ENCODE results near the gene WDHD1.

WDHD1 gene

DNA sequence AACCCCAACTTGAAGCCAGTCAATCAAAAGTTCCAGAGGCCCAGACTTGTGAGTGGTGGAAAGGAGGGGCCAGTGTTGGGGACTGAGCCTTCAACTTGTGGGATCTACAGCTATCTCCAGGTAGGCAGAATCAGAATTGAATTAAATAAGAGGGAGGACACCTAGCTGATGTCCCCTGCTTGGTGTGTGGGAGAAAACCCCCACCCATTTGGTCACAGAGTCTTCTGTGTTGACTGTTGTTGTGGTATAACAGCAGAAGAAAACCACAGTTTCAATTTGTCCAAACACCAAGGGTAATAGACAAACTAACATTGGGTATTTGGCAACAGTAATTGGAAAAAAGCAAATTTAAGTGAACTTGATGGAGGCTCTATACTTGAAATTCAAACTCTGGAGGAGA is 120.8 kb downstream of the WDHD1 start:
- no peak overlapping the region for H3K4me3 ChIP-seq (IDR thresholded peaks at IDR 0.05; ENCODE audit: insufficient read depth, low read depth, low read length)
- TF ChIP-seq, protein P1, sequence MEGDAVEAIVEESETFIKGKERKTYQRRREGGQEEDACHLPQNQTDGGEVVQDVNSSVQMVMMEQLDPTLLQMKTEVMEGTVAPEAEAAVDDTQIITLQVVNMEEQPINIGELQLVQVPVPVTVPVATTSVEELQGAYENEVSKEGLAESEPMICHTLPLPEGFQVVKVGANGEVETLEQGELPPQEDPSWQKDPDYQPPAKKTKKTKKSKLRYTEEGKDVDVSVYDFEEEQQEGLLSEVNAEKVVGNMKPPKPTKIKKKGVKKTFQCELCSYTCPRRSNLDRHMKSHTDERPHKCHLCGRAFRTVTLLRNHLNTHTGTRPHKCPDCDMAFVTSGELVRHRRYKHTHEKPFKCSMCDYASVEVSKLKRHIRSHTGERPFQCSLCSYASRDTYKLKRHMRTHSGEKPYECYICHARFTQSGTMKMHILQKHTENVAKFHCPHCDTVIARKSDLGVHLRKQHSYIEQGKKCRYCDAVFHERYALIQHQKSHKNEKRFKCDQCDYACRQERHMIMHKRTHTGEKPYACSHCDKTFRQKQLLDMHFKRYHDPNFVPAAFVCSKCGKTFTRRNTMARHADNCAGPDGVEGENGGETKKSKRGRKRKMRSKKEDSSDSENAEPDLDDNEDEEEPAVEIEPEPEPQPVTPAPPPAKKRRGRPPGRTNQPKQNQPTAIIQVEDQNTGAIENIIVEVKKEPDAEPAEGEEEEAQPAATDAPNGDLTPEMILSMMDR (conservative IDR thresholded peaks at IDR 0.05; ENCODE audit: low read depth, low read length), result no peak
- peaks cover 45% of the 10 kb centered on the region for H3K4me1 ChIP-seq (ENCODE audit: low read depth, poor library complexity, severe bottlenecking)
- no peaks in the 10 kb centered on the region for H4K20me1 ChIP-seq (ENCODE audit: insufficient read depth)
- no peak overlapping the region for H2AFZ ChIP-seq (ENCODE audit: low read depth)
- H3K27ac ChIP-seq, result no peak overlapping the region
- peak overlapping the region; percentile 42; the same call in 1 of the 2 replicates for H3K4me2 ChIP-seq
- H3K36me3 ChIP-seq (ENCODE audit: insufficient read depth), result no peaks in the 10 kb centered on the region
- H3K9ac ChIP-seq, result no peak overlapping the region
- H3K27me3 ChIP-seq (ENCODE audit: insufficient read depth, low read depth), result no peaks in the 10 kb centered on the region
- no peaks in the 10 kb centered on the region for H3K79me2 ChIP-seq (ENCODE audit: insufficient read depth, low read depth)

DNA sequence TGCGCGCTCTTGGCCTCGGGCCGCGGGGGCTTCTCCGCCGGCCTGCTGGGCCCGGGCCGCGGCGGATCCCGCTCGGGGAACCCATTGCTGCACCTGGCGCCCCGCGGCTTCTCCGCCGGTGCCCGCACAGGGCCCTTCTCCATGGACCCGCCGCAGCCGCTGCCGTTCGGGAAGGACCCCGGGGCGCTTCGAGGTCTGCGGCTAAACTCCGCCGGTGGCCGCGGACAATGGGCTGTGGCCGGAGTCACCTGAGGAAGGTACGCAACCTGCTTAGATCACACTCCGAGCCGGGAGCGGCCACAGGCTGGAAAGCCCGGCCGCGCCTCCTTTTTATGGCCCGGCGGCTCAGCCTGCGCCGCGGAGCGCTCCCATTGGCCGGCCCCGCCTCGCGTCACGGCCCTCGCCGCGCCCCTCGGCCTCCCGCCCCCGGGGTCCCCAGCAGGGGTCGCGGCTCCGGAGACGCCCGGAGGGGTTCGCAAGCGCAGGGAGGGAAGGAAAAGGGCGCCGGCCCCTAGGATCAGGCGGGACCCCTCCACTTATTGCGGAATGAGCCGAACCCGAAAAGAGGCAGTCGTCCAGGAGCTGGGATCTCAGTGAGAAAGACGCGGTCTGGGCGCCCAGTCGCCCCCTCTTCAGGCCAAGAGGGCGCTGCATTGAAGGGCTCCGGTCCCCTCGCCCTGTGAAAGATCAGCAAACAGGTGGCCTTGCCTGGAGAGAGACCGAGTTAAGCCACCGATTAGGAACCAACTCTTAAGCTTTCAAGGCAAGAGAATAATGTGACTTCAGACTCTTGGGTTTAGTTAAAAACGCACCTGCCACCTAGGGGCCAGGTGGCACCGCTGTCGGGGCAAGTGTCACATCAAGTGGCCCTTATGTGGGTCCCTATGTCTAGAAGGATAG is 124.1 kb downstream of the WDHD1 start, which contains the start of gene GCH1:
TSS of gene GCH1 (minus strand) at position 306 of the 900 bp plus-strand sequence. CDS start at position 143, 163 bp downstream.
- no peaks in the 10 kb centered on the region for H3K27me3 ChIP-seq (ENCODE audit: insufficient read depth, low read depth)
- peak within 1 kb of the TSS; percentile 64 for H3K4me2 ChIP-seq
- H3K4me3 ChIP-seq (IDR thresholded peaks at IDR 0.05; ENCODE audit: insufficient read depth, low read depth, low read length), result no peak within 1 kb of the TSS
- no peaks in the 10 kb centered on the region for H4K20me1 ChIP-seq (ENCODE audit: insufficient read depth)
- H3K27ac ChIP-seq, result peak within 1 kb of the TSS; percentile 26; the same call in 1 of the 2 replicates
- H2AFZ ChIP-seq (ENCODE audit: low read depth), result peak within 1 kb of the TSS; percentile 76
- H3K36me3 ChIP-seq (ENCODE audit: insufficient read depth), result no peaks in the 10 kb centered on the region
- no peaks in the 10 kb centered on the region for H3K79me2 ChIP-seq (ENCODE audit: insufficient read depth, low read depth)
- H3K9ac ChIP-seq, result peak within 1 kb of the TSS; percentile 49
- peaks cover 39% of the 10 kb centered on the region for H3K4me1 ChIP-seq (ENCODE audit: low read depth, poor library complexity, severe bottlenecking)
- TF ChIP-seq, protein P1 (conservative IDR thresholded peaks at IDR 0.05; ENCODE audit: low read depth, low read length), result peak; percentile 56; the same call in 1 of the 2 replicates

DNA sequence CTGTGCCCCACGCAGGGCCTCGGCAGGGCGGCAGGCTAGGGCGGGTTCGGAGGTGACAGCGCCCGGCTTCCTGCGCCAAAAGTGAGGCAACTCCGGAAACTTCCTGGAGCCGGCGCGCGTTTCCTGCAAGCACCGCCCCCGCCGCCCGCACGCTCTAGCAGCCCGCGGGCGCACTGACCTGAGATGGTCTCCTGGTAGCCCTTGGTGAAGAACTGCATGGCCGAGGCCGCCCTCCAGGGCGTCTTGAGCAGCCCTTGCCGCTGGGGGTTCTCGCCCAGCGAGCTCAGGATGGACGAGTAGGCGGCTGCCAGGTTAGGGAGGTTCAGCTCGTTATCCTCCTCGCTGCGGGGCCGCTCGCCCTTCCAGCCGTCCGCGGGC is 124.8 kb downstream of the WDHD1 start:
- Histone ChIP-seq H2AFZ (ENCODE audit: low read depth) (peak overlapping the region; percentile 76), H3K9ac (peak overlapping the region; percentile 49), H3K79me2 (ENCODE audit: insufficient read depth, low read depth) (no peaks in the 10 kb centered on the region), H3K4me1 (ENCODE audit: low read depth, poor library complexity, severe bottlenecking) (peaks cover 33% of the 10 kb centered on the region), H3K4me2 (peak overlapping the region; percentile 64), H4K20me1 (ENCODE audit: insufficient read depth) (no peaks in the 10 kb centered on the region), H3K27ac (peak overlapping the region; percentile 22; the same call in 1 of the 2 replicates), H3K4me3 (IDR thresholded peaks at IDR 0.05; ENCODE audit: insufficient read depth, low read depth, low read length) (no peak overlapping the region), H3K36me3 (ENCODE audit: insufficient read depth) (no peaks in the 10 kb centered on the region), H3K27me3 (ENCODE audit: insufficient read depth, low read depth) (no peaks in the 10 kb centered on the region)
- TF ChIP-seq, protein P1 (conservative IDR thresholded peaks at IDR 0.05; ENCODE audit: low read depth, low read length), result no peak

DNA sequence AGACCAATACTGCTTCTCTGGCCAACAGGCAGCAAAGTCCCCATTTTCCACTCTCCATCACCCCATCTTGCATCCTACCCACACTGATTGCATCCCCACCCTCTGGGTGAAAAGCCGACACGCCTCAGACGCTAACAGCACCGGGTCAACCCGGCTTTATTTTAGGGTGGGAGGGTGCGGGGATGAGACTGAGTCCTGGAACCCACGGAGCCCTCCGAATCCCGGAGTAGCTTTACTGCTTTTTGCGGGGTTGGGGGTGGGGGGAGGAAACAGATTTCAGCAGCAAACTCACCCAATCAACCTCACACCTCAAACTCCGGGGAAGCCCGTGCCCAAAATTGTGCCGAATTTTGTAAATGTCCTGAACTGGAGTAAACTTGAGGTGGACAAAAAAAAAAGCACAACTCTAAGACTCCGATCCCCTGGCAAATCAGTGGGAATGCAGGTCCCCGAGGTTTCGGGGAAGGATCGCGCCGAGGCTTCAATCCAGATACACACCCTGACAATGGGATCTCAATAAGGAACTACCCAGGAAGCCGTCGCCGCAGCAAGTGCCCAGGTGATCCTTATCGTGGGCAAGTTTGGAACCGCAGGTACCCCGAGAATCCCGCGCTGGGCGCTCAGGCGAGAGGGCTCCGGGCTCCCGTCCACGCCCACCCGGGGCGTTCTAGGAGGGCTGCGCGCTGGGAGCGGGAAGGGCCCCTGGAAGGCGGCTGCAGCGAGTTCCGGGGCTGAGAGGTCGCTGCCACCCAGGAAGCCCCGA is 125.3 kb downstream of the WDHD1 start:
- no peaks in the 10 kb centered on the region for H3K27me3 ChIP-seq (ENCODE audit: insufficient read depth, low read depth)
- H2AFZ ChIP-seq (ENCODE audit: low read depth), result peak overlapping the region; percentile 76
- H3K4me1 ChIP-seq (ENCODE audit: low read depth, poor library complexity, severe bottlenecking), result peaks cover 27% of the 10 kb centered on the region
- H3K4me2 ChIP-seq, result peak overlapping the region; percentile 64
- no peak overlapping the region for H3K4me3 ChIP-seq (IDR thresholded peaks at IDR 0.05; ENCODE audit: insufficient read depth, low read depth, low read length)
- H3K79me2 ChIP-seq (ENCODE audit: insufficient read depth, low read depth), result no peaks in the 10 kb centered on the region
- H4K20me1 ChIP-seq (ENCODE audit: insufficient read depth), result no peaks in the 10 kb centered on the region
- H3K27ac ChIP-seq, result no peak overlapping the region
- TF ChIP-seq, protein P1 (conservative IDR thresholded peaks at IDR 0.05; ENCODE audit: low read depth, low read length), result no peak
- H3K9ac ChIP-seq, result peak overlapping the region; percentile 49; the same call in 1 of the 2 replicates
- H3K36me3 ChIP-seq (ENCODE audit: insufficient read depth), result no peaks in the 10 kb centered on the region
